ENCODE results near the gene MCAM. TPM values are rescaled to one million over a fixed set of nuclear protein-coding genes. Genes with fewer than 3 reads are reported as not detected.

The MCAM gene
- total RNA-seq, 4 donors from 2014 or later: 103 to 198 (median 183) TPM

DNA sequence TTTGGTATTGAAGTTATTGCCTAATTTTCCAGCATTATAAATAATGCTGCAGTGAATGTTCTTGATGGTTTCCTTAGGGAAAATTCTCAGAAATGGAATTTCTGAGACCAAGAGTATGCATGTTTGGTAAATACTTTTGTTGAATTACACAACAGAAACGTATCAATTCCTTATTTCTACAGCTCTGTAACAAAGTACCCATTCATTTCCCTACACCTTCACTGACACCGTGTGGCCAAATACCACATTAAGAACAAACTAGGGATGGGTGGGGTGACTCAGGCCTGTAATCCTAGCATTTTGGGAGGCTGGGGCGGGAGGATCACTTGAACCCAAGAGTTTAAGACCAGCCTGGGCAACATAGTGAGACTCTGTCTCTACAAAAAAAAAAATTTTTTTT, 21.8 kb downstream of the MCAM start:
- TF ChIP-seq POLR2A (IDR thresholded peaks at IDR 0.05): no peak
- TF ChIP-seq, protein P1, sequence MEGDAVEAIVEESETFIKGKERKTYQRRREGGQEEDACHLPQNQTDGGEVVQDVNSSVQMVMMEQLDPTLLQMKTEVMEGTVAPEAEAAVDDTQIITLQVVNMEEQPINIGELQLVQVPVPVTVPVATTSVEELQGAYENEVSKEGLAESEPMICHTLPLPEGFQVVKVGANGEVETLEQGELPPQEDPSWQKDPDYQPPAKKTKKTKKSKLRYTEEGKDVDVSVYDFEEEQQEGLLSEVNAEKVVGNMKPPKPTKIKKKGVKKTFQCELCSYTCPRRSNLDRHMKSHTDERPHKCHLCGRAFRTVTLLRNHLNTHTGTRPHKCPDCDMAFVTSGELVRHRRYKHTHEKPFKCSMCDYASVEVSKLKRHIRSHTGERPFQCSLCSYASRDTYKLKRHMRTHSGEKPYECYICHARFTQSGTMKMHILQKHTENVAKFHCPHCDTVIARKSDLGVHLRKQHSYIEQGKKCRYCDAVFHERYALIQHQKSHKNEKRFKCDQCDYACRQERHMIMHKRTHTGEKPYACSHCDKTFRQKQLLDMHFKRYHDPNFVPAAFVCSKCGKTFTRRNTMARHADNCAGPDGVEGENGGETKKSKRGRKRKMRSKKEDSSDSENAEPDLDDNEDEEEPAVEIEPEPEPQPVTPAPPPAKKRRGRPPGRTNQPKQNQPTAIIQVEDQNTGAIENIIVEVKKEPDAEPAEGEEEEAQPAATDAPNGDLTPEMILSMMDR (IDR thresholded peaks at IDR 0.05): no peak
- 54 to 61% methylated on average over 3 of the region's 3 CpGs for WGBS, 2 donors
- no peak overlapping the region for H3K4me3 ChIP-seq (ENCODE audit: low read depth, poor library complexity, severe bottlenecking)
- DNase-seq (ENCODE audit: low spot score in 2 of 2): no peak
- intact Hi-C loops (cut with DNase I; ENCODE audit: low total_unique reads): no loop called here

DNA sequence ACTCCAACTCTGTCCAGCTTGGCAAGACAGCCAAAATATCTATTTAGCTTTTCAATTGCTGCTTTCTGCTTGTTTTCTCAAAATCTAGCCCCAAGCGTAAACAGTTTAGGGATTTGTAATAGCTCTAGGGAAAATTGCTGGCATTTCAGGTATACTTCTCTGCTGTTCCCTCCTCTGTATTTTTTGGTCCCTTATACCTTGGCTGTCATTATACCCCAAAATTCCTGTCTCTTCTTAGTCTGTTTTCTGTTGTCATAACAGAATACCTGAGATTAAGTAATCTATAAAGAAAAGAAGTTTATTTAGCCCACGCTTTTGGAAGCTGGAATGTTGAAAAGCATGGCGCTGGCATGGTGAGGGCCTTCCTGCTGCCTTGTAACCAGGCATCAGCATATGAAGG, 23.5 kb downstream of the MCAM start:
- DNase-seq (ENCODE audit: low spot score in 2 of 2): no peak
- WGBS, 2 donors: 94 to 99% methylated on average over 3 of the region's 3 CpGs
- H3K4me3 ChIP-seq (ENCODE audit: low read depth, poor library complexity, severe bottlenecking): no peak overlapping the region
- intact Hi-C loops (cut with DNase I; ENCODE audit: low total_unique reads): no loop called here
- TF ChIP-seq, protein P1 (IDR thresholded peaks at IDR 0.05): no peak
- TF ChIP-seq POLR2A (IDR thresholded peaks at IDR 0.05): no peak

DNA sequence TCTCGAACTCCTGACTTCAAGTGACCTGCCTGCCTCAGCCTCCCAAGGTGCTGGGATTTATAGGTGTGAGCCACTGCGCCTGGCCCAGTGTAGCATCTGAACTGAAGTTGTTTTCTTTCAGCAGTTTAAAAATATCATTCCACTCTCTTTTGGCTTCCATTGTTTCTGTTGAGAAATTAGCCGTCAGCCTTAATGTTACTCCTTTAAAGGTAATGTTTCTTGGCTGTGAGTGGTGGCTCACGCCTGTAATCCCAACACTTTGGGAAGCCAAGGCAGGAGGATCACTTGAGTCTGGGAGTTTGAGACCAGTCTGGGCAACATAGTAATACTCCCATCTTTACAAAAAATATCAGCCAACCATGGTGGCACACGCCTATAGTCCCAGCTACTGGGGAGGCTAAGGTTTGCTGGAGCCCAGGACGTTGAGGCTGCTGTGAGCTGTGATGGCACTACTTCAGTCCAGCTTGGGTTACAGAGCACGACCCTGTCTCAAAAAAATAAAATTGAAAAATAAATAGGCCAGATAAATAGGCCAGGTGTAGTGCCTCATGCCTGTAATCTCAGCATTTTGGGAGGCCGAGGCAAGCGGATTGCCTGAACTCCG, 25.9 kb downstream of the MCAM start:
- no peak for DNase-seq (ENCODE audit: low spot score in 2 of 2)
- 96% methylated on average over 10 of the region's 10 CpGs for WGBS, 2 donors
- intact Hi-C loops (cut with DNase I; ENCODE audit: low total_unique reads): no loop called here
- no peak overlapping the region for H3K4me3 ChIP-seq (ENCODE audit: low read depth, poor library complexity, severe bottlenecking)
- TF ChIP-seq, protein P1 (IDR thresholded peaks at IDR 0.05): no peak
- no peak for TF ChIP-seq POLR2A (IDR thresholded peaks at IDR 0.05)

DNA sequence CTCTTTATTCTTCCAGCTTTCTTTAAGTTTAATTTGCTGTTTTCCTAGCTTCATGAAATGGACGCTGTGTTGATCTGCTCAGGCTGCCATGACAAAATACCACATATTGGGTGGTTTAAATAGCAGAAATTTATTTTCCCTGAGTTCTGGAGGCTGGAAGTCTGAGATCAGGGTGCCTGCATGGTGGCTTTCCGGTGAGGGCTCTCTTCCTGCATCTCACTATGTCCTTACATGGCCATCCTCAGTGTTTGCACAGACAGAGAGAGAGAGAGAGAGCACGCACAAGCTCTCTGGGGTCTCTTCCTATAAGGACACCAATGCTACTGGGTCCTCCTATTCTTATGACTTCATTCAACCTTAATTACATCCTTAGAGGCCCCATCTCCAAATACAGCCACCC, 28.7 kb downstream of the MCAM start:
- intact Hi-C loops (cut with DNase I; ENCODE audit: low total_unique reads): no loop called here
- TF ChIP-seq, protein P1 (IDR thresholded peaks at IDR 0.05): no peak
- no peak for TF ChIP-seq POLR2A (IDR thresholded peaks at IDR 0.05)
- no peak for DNase-seq (ENCODE audit: low spot score in 2 of 2)
- no peak overlapping the region for H3K4me3 ChIP-seq (ENCODE audit: low read depth, poor library complexity, severe bottlenecking)
- 87 to 95% methylated on average over 3 of the region's 3 CpGs for WGBS, 2 donors

DNA sequence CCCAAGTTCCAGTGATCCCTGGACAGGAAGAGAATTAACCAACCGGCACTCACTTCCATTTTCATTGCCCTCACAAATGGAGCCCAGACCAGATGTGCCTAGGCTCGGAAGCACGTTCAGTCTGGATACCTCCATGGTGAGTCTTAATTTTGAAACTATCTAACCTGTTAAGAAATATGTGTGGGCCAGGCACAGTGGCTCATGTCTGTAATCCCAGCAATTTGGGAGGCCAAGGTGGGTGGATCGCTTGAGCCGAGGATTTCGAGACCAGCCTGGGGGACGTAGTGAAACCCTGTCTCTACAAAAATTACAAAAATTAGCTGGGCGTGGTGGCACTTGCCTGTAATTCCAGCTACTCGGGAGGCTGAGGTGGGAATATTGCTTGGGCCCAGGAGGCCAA, 31.5 kb downstream of the MCAM start:
- no peak overlapping the region for H3K4me3 ChIP-seq (ENCODE audit: low read depth, poor library complexity, severe bottlenecking)
- intact Hi-C loops (cut with DNase I; ENCODE audit: low total_unique reads): no loop called here
- no peak for TF ChIP-seq POLR2A (IDR thresholded peaks at IDR 0.05)
- TF ChIP-seq, protein P1 (IDR thresholded peaks at IDR 0.05): no peak
- 96 to 97% methylated on average over 9 of the region's 9 CpGs for WGBS, 2 donors
- no peak for DNase-seq (ENCODE audit: low spot score in 2 of 2)
